NCI-H446 (cell line): ENCODE measurements around the gene AFF3.
"Not testable (repeated sequence)": the region's sequence is repeated elsewhere in the genome, so short reads cannot be mapped to it uniquely, and the experiment has no call there.

Experiments
- DNase-seq, 2 experiments: peaks; one replicate each; lab custom pipeline; 2025; lab: John Stamatoyannopoulos, UW

Gene AFF3

DNA sequence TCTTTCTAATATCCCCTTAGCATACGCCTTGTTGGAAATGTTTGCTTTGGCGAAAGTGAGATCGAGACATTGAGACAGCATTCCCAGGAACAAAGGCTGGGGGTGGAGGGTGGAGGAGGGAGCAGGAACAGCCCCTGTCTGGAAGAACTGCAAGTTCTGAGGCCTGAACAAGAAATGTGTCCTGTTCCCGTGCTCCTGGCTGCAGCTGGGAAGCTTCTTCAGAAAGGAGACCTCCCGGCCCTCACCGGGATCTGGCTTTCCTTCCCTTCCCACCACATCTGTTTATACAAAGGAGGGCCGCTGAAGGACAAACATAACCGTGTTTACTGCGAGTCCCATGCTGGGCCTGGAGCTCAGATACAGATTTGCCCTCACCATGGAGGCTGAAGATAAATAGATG is 35.9 kb downstream of the AFF3 start:
- no peak for DNase-seq

DNA sequence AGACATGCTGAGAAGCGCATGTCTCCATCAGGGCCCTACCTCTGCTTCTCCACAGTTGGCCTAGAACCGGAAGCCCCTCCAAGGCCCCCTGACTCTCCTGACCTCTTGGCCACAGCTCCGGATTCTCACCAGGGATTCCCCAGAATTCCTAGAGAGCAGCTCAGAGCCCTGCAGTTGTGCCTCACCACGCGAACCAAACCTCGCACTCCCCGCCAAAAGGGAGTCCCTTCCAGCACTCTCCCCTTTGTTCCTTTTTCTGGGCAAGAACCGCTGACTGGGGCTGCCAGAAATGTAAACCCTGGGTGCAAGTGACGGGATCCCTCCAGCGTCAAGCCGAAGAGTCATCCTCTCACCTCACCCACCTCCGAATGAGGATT is 36.7 kb downstream of the AFF3 start:
- no peak for DNase-seq

DNA sequence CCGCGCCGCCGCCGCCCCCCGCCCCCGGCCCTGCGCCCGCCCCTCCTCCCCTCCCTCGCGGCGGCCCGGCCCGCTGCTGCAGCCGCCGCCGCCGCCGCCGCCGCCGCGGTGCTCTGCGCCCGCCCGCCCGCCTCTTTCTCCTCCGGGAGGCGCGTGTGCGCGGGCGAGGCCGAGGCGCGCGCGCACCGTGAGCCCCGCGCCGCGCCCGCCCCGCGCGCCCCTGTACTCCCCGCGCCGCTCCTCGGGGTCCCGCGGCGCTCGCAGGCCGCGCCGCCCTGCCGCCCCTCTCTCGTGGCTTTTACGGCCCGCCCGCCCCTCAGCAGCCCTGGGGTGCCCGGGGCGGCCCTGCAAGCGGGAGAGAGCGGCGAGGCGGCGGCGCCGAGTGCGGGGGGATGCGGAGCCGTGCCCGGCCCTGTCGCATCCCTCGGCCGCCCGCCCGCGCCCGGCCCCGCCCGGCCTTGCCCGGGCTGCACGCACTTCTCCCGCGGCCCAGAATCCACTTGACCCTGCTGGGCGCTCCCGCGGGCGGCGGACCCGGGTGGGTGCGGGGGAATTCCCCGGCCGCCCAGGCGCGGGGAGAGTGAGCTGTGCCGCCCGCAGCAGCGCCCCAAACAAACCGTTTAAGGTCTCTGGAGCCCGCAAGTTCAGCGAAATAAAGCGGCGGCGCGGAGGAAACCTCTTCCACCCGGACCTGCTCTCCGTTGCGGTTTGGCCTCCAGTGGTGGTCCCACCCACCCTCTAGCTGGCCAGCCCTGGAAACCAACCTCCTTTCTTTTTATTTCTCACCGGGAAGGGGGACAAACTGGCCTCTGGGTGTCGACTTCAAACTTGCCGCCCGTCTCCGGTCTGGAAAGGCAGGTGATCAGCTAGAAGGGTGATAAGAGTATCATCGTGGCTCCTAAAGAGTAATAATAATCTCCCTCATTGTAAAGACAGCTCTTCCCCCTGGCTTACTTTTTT is 37.4 kb downstream of the AFF3 start:
- DNase-seq, result peak in 1 of 2 experiments; percentile 11

DNA sequence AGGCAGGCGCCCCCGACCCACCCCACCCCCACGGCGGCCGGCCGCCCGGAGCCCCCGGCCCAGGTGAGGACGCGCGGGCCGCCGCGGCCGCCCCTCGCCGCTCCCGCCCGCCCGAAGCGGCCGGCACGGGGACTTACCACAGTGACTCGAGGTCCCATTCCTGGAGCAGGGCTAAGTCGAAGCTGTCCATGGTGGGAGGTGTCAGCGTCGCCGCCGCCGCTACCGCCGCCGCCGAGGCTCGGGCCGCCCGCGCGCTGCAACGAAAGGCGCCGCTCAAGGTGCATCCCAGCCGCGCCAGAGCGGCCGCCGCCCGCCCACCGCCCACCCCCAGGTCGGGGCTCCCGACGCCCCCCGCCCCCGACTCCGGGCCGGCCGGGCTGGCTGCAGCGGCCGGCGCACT is 38.1 kb downstream of the AFF3 start:
- not testable (repeated sequence) for DNase-seq

DNA sequence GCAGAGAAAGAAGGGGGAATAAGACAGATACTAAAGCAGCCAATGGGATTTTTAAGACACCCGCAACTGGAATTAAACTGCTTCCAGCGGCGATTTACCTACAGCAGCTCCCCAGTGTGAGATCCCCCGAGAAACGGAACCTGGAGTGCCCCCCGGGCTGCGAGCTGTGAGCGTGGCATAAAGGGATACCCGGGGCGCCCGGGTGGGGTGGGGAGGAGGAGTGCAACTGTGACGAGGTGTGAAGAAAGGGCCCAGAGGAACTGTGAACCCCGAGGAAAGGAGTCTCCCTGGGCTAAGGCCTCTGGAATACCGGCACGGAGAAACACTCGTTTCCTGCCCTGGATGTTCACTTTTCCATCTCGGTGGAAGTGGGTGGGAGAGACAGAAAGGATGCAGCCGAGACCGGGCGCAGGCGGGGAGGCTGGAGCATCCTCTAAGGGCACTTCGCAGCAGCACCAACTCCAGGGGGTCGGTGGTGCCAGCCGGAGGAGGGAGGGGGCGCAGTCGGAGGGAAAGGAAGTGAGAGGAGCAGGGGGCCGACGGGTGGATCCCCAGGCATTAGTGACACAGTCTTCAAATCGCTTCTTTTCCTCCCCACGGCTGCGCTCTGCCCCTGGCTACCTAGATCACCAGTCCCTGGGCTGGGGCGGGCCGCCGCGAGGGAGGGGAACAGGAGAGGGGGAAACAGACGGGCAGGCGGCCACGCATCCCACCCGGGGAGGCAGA is 38.7 kb downstream of the AFF3 start:
- not testable (repeated sequence) for DNase-seq

DNA sequence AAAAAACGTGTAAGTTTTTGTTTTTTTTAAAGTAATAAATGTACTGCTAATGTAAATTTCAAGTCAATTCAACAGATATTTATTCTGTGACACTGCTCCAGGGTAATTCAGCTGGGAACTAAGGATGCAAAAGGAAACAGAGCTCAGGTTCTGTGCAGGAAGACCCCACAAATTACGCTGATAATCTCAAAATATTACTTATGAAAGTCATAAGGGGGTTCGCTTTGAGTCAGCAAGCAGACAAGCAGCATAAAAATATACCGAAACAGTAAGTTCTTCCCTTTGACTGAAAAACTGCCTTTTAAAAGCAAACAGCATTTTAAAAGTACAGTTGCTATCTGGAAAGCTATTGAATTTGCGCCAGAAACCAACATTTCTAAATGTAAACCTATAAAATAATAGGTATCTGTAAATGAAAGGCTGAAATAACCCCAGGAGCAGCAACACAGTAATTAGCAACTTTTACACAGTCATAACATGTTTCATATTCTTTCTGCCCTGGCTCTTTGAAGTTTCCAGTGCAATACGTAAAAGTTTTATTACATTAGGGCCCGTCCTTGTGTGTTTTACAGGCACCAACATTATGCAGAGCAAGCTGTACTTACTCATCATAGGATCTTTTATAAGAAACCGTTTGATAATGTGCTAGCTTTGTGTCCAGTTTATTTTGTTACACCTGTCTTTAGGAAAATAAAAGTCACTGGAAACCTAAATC is 39.8 kb downstream of the AFF3 start:
- not testable (repeated sequence) for DNase-seq

DNA sequence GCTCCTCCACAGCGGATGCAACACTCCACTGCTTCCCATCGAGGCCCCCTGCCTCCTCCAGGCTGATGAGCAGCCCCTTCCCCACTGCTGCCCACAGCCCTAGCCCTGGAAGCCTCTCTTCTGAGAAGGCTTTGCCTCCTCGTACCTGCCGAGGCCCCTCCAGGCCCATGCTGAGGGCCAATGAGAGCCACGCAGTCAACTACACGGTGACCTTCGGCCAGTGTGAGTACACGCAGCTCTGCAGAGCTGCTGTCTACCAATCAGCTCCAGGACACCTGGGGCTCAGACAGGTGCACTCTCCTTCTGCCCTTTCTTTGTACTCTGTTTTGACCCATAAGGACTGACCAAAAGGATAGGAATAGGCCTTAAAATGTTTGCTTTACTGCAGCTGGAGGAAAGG is 43.5 kb downstream of the AFF3 start:
- DNase-seq, result not testable (repeated sequence)

DNA sequence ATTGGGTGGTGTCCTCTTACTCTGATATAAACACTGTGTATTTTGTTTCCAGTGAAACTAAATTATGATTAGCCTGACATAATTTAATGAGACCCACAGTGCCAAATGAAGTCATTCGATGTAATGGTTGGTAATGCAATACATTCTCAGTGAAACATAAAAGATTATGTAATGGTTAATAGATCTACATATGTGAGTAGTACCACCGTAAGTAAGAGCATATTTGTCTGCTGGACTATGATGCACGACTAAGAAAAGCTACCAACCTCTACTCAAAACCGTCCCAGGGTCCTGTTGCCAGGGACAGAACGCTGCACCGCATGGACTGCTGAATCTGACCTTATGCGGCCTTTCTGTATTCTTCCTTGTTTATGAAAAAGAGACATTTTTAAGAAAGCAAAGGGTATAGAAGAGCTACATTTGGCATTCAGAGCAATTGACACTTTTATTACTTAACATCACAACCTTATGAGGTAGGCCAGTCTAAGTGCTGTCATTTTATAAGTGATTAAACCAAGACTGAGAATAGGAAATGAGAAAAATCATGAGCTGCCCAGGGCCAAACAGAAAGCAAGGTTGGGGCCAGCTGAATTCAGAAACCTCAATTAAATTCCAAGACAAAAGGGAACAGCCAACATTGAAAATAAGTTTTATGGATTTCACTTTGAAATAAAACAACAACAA is 44.6 kb downstream of the AFF3 start:
- not testable (repeated sequence) for DNase-seq

DNA sequence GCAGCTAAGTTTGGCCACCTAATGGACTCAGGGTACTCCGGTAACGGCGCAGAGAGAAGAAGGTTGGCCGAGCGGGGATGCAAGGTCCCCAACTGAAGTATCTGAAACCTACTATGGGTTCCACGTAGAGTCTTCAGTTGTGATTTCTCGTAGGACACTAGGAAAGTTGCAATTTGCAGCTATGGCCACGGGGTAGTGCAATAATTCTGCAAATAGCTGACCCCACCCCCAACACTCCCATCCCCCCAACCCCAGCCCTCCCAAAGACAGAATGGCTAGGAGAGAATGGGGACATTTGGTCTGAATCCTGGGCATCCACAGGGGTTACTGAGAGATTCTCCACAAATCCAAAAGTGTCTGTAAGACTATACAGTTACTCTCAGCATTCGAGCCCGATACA is 46.5 kb downstream of the AFF3 start:
- not testable (repeated sequence) for DNase-seq

DNA sequence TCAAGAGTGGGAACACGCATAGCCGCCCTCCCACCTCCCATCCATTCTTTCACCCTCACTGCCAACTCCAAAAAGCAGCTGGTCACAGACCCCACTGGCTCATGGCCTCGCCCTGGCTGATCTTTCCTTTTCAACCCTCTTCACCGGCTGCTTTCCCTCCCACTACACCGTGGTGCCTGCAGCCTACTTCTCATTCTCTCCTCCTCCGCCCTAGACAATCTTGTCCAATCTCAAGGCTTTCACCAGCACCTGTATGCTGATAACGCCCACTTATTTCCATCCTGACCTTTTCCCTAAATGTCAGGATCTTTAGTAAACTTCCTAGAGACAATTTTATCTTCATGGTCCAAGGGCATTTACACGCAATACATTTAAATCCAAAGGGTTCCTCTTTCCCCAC is 50.6 kb downstream of the AFF3 start:
- not testable (repeated sequence) for DNase-seq

DNA sequence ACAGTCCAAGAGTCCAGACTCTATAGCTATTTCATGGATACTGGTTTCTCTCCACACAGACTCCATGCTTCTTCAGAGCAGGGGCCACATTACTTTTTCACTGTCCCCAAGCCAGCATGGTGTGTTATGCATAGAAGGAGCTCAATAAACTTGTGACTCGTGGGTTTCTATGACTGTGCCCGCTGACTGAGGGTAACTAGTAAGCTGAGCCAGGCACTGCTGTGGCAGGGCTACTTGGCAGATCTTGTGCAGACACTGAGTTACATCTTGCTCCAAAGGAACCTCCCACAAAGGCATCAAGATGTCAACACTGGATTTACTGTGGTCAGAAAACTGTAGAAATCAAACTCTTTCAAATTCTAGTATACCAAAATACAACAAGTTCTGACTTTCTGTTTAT is 56.6 kb downstream of the AFF3 start:
- not testable (repeated sequence) for DNase-seq

DNA sequence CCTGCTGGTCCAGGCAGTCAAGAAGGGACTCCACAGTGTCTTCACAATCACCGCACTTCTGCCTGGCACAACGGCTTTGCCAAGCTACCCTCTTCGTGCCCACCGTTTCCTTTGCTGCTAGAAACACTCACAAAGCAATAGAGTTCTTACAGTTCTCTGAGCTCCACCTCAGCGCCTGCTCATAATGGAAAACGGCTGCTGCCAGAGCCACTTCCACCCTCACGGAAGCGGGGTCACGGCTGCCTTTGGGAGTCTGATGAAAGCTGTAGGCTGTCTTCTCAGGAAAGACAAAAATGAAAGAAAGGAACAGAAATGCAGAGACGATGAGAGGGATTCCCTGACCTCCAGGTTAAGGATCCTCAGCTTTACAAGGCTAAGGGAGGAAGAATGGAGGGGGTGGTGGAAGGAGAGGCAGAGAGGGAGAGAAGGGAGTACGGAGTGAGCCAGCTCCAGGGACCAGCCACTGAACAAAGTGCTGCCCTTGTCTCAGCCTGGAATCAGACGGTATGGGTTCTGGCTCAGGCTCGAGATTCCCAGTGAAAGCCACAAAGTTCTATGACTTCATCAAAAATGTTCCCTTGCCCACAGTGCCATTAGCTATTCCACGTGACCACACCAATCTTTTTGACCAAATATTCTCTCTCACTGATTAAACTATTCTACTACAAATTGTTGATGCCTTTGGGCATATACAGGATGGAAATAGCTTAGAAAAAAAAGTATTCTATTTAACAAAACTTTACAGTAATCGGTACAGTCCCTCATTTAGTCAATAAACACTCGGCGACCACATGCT is 58.8 kb downstream of the AFF3 start:
- DNase-seq, result not testable (repeated sequence)

DNA sequence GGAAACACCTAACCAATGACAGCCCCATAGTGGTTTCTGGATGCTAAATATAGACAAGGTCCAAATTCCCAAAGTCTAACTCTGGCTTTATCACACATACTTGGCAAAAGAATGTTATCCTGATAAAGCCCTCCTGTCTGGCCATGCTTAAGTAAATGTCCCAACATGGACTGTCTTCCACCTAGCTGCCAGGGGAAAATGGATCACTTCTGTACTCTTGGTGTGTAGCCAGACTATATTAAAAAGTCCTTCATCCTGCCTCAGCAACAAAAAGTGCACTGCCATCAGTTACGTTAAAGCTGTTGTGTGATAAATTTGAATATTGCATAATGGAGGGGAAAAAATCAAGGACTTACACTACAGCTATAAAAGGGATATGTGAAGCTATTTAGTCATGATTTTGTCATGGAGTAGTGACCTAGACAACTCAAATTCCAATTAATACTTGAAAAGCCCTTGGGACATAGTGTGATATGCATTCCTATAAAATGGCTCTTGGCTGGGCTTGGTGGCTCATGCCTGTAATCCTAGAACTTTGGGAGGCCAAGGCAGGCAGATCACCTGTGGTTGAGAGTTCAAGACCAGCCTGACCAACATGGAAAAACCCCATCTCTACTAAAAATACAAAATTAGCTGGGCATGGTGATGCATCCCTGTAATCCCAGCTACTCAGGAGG is 60.0 kb downstream of the AFF3 start:
- DNase-seq, result not testable (repeated sequence)

DNA sequence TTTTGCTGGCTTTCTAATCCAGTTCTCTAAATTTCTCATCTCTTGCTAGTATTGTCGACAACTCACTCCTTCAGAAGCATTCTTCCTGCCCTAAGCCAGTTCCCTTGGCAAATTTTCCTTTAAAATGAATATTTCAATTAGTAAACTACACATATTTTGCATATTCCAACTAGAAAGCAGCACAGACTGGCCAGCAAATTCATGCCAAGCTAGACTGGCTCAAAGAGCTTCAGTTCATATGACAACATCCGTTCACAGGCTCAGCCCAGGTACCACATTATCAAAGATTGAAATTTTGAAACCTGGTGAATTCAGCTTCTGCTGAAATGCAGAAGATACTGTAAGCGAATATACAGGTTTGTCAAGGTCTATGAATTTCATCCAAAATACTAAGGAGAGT is 64.5 kb downstream of the AFF3 start:
- no peak for DNase-seq

DNA sequence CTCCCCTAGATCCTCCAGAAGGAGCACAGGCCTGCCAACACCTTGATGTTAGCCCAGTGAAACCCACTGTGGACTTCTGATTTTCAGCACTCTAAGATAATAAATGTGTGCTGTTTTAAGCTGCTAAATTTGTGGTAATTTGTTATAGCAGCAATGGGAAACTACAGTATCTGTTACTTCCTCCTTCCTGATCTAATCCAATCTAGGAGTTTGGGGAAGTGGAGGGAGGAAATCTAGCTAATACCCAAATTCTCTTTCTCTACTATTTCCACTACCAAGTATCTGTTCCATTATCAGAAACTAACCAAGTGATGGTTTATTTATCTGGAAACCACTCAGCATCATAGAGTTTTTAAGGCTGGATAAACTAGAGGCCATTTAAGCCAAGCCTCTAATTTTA is 64.9 kb downstream of the AFF3 start:
- DNase-seq, result no peak

DNA sequence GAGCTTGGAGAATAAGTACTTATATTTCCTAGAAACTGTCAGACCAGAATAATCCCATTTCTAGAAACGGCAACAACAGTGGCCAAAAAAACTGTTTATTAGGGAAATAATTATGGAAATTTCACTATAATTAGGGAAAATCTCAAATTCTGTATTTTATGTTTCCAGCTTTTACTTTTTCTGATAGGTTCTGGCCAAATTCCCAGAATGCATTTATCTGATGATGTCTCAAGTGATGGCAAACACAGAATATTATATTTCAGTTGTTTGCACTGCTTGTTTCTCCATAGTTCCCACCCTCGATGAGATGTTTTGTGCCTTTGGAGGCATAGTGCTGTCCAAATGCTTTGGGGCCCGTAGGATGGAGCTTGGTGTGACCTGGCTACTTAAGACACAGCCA is 66.9 kb downstream of the AFF3 start:
- no peak for DNase-seq

DNA sequence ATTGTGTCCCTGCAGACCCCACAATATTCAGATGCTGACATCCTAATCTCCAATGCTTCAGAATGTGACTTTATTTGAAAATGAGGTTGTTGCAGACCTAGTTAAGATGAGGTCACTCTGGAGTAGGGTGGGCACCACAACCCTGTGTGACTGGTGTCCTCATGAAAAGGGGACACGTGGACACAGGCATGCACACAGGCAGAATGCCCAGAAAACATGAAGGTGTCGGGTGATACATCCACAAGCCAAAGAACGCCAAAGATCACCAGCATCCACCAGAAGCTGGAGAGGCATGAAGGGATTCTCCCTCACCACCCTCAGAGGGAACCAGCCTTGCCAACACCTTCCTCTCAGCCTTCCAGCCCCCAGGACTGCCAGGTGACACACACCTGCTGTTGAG is 69.3 kb downstream of the AFF3 start:
- DNase-seq, result no peak

DNA sequence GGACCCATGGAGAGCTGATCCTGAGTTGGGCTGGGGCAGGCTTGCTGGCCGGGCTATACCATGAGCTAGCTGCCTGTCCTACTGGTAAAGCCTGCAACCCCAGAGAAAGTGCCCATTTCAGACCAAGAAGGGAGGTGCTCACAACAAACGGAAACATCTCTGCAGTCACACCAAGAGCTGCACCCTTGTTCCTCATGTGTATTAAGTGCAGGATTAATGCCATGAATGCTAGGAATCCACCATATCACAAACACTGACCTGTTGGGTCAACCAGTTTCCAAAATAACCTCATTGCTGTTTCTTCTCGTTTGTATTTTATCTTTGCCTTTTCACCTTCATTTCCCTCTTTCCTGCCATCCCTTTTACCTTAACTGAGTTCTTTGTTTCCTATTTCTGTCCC is 69.9 kb downstream of the AFF3 start:
- no peak for DNase-seq

DNA sequence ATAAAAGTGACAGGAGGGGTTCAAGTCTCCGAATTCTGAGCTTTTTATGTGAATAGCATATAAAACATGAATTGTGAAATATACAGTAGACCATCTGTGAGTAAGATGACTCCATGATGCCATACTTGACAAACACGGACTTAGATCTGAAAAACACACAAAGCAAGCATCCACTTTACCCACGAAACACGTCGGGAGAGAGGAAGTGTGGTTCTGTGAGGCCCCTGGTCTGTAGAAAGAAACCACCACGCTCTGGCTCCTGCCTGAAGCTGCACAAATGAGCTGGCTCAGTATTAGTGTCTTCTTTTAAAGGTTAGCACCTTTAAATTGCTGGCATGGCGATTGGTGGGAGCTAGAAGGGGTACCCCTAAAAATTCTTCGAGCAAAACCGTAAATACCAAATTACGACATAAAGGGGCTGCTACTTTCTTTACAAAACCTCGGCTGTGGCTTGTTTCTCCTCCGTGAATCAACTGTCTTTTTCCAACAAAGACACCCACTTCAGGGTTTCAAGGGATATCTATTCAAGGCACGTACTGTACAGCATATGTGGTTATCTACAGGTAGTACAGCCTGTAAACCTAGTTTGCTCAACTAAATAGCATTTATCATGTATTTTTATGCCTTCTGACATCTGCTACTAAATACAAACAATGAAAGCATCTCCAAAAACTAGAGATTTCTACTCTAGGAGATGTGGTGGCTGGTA is 70.9 kb downstream of the AFF3 start:
- no peak for DNase-seq

DNA sequence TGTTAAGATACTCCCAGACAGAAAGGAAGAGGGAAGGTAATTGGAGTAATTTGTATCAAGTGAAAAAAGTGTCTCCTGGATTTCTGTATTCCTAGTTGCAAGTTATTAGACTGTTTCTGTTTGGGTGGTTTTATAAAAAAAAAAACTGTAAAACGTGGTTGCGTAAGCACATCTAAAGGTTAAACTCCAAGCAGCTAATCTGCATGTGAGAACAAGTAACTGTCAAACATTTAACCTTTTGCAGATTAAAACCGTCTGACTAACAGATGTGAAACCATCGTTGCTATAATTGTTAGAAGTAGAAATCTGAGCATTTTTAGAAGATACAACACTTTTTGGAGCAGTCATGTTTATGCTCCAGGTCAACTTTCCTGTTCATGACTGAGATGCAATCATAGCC is 72.3 kb downstream of the AFF3 start:
- no peak for DNase-seq
